GM04503 (cell line): ENCODE data around the gene PXMP2.
"Not testable (repeated sequence)": the region's sequence is repeated elsewhere in the genome, so short reads cannot be mapped to it uniquely, and the experiment has no call there.

Source experiments
- DNase-seq: peaks from one replicate; pipeline ENCODE4 v3.0.0-alpha.2; 2012; ENCODE audit warnings: low read depth

PXMP2 gene

GRCh38 chr12:132753670-132754069, 66.3 kb downstream of the PXMP2 start:
- not testable (repeated sequence) for DNase-seq

GRCh38 chr12:132754160-132754932, 67.0 kb downstream of the PXMP2 start:
- no peak for DNase-seq
